HEK293 (cell line): ENCODE measurements around the gene ABCA7.
A peak's percentile ranks its signal among the peaks of the same experiment; 100 is the strongest.

ENCODE experiments used
- CTCF ChIA-PET: fragments of 350-600 bp; formaldehyde crosslinking; extraction: SDS; loops from one replicate; lab custom pipeline; 2021; ENCODE audit warnings: antibody characterized with exemption; lab: Yijun Ruan, JAX
- POLR2A ChIA-PET: fragments of 300-600 bp; formaldehyde crosslinking; extraction: SDS; loops from one replicate; lab custom pipeline; 2020; ENCODE audit warnings: antibody characterized with exemption, inconsistent platforms; lab: Yijun Ruan, JAX
- H3K27ac ChIP-seq: fragments of 200-500 bp; sonication (Bioruptor generic); 2 replicates; pipeline ENCODE4 v1.5.1; 2014; ENCODE audit warnings: low read depth, low read length, control low read depth, inconsistent platforms; ENCODE audit errors: extremely low read depth
- H3K36me3 ChIP-seq, 2 experiments: fragments of 200-500 bp in 1 of 2; sonication (Bioruptor generic) in 1 of 2; 1 replicate in 1 of 2; 2 replicates in 1 of 2; pipeline ENCODE4 v1.5.1; 2014 to 2017; ENCODE audit warnings: inconsistent platforms in 2 of 2, low read length in 2 of 2; ENCODE audit not compliant: control insufficient read depth in 2 of 2, insufficient read depth in 1 of 2
- H3K4me1 ChIP-seq: fragments of 200-500 bp; sonication (Bioruptor generic); 2 replicates; pipeline ENCODE4 v1.5.1; 2014; ENCODE audit warnings: mild to moderate bottlenecking, low read length, inconsistent platforms; ENCODE audit not compliant: control insufficient read depth, insufficient read depth
- H3K4me3 ChIP-seq: 2 replicates; pipeline ENCODE4 v1.5.1; 2011; ENCODE audit warnings: low read depth, mild to moderate bottlenecking, control low read depth, low read length, moderate library complexity
- H3K9me3 ChIP-seq: fragments of 200-500 bp; sonication (Bioruptor generic); 2 replicates; pipeline ENCODE4 v1.5.1; 2014; ENCODE audit warnings: low read depth, low read length, inconsistent platforms; ENCODE audit not compliant: control insufficient read depth, insufficient read depth
- BCL11B ChIP-seq: fragments of 450-650 bp; formaldehyde crosslinking; IDR thresholded peaks from 2 replicates; pipeline ENCODE4 v1.5.1; 2016; ENCODE audit warnings: low read depth, missing biosample characterization, missing genetic modification characterization
- FEZF1 ChIP-seq: fragments of 450-650 bp; formaldehyde crosslinking; IDR thresholded peaks from 2 replicates; pipeline ENCODE4 v1.5.1; 2016; ENCODE audit warnings: missing biosample characterization, missing genetic modification characterization
- HIC1 ChIP-seq: fragments of 450-650 bp; formaldehyde crosslinking; IDR thresholded peaks from 2 replicates; pipeline ENCODE4 v1.5.1; 2016; ENCODE audit warnings: missing biosample characterization, missing genetic modification characterization
- KLF8 ChIP-seq: fragments of 450-650 bp; formaldehyde crosslinking; IDR thresholded peaks from 2 replicates; pipeline ENCODE4 v1.5.1; 2016; ENCODE audit warnings: missing biosample characterization, missing genetic modification characterization
- MZF1 ChIP-seq: fragments of 450-650 bp; formaldehyde crosslinking; IDR thresholded peaks from 2 replicates; pipeline ENCODE4 v1.5.1; 2017; ENCODE audit warnings: missing biosample characterization, missing genetic modification characterization, borderline replicate concordance
- SP7 ChIP-seq: fragments of 450-650 bp; formaldehyde crosslinking; IDR thresholded peaks from 2 replicates; pipeline ENCODE4 v1.5.1; 2016; ENCODE audit warnings: missing biosample characterization, missing genetic modification characterization
- ZBTB21 ChIP-seq: fragments of 450-650 bp; formaldehyde crosslinking; IDR thresholded peaks from 2 replicates; pipeline ENCODE4 v1.5.1; 2017; ENCODE audit warnings: missing biosample characterization, missing genetic modification characterization
- ZEB2 ChIP-seq: fragments of 450-650 bp; formaldehyde crosslinking; IDR thresholded peaks from 2 replicates; pipeline ENCODE4 v1.5.1; 2016; ENCODE audit warnings: missing biosample characterization, missing genetic modification characterization
- ZIC2 ChIP-seq: fragments of 450-650 bp; formaldehyde crosslinking; IDR thresholded peaks from 2 replicates; pipeline ENCODE4 v1.5.1; 2016; ENCODE audit warnings: missing biosample characterization, missing genetic modification characterization
- ZNF10 ChIP-seq: fragments of 450-650 bp; formaldehyde crosslinking; IDR thresholded peaks from 2 replicates; pipeline ENCODE4 v1.5.1; 2017; ENCODE audit warnings: missing biosample characterization, missing genetic modification characterization
- ZNF112 ChIP-seq: fragments of 450-650 bp; formaldehyde crosslinking; IDR thresholded peaks from 2 replicates; pipeline ENCODE4 v1.5.0; 2017; ENCODE audit warnings: missing biosample characterization, missing genetic modification characterization
- ZNF155 ChIP-seq: fragments of 450-650 bp; formaldehyde crosslinking; IDR thresholded peaks from 2 replicates; pipeline ENCODE4 v1.5.1; 2016; ENCODE audit warnings: missing biosample characterization, missing genetic modification characterization
- ZNF24 ChIP-seq: fragments of 450-650 bp; formaldehyde crosslinking; IDR thresholded peaks from 2 replicates; pipeline ENCODE4 v1.5.1; 2016; ENCODE audit warnings: missing biosample characterization, missing genetic modification characterization
- ZNF274 ChIP-seq, 2 experiments: fragments of 200-500 bp in 1 of 2; fragments of 450-650 bp in 1 of 2; sonication (Bioruptor generic) in 1 of 2; formaldehyde crosslinking in 1 of 2; IDR thresholded peaks; 2 replicates each; pipeline versions ENCODE4 v1.5.1 to v1.6.1; 2014 to 2016; ENCODE audit warnings: borderline replicate concordance in 1 of 2, inconsistent platforms in 1 of 2, low read length in 1 of 2, missing biosample characterization in 1 of 2, missing genetic modification characterization in 1 of 2
- ZNF391 ChIP-seq: fragments of 450-650 bp; formaldehyde crosslinking; IDR thresholded peaks from 2 replicates; pipeline ENCODE4 v1.5.1; 2016; ENCODE audit warnings: low read depth, missing biosample characterization, missing genetic modification characterization, borderline replicate concordance
- ZNF394 ChIP-seq: fragments of 450-650 bp; formaldehyde crosslinking; IDR thresholded peaks from 2 replicates; pipeline ENCODE4 v1.5.1; 2016; ENCODE audit warnings: missing biosample characterization, missing genetic modification characterization, mild to moderate bottlenecking, moderate library complexity, borderline replicate concordance
- ZNF433 ChIP-seq: fragments of 450-650 bp; formaldehyde crosslinking; IDR thresholded peaks from 2 replicates; pipeline ENCODE4 v1.5.1; 2016; ENCODE audit warnings: missing biosample characterization, missing genetic modification characterization, low read depth
- ZNF571 ChIP-seq: fragments of 450-650 bp; formaldehyde crosslinking; IDR thresholded peaks from 2 replicates; pipeline ENCODE4 v1.5.0; 2017; ENCODE audit warnings: missing biosample characterization, missing genetic modification characterization
- ZNF596 ChIP-seq: fragments of 450-650 bp; IDR thresholded peaks from 2 replicates; pipeline ENCODE4 v1.5.0; 2018; ENCODE audit warnings: missing biosample characterization, mild to moderate bottlenecking, missing genetic modification characterization, moderate library complexity
- ZNF600 ChIP-seq: fragments of 450-650 bp; formaldehyde crosslinking; IDR thresholded peaks from 2 replicates; pipeline ENCODE4 v1.5.1; 2016; ENCODE audit warnings: missing biosample characterization, missing genetic modification characterization
- ZNF610 ChIP-seq: fragments of 450-650 bp; formaldehyde crosslinking; IDR thresholded peaks from 2 replicates; pipeline ENCODE4 v1.5.1; 2016; ENCODE audit warnings: missing biosample characterization, missing genetic modification characterization, borderline replicate concordance
- ZNF677 ChIP-seq: fragments of 450-650 bp; IDR thresholded peaks from 2 replicates; pipeline ENCODE4 v1.5.0; 2018; ENCODE audit warnings: missing biosample characterization, mild to moderate bottlenecking, missing genetic modification characterization, moderate library complexity
- ZNF768 ChIP-seq: fragments of 450-650 bp; formaldehyde crosslinking; IDR thresholded peaks from 2 replicates; pipeline ENCODE4 v1.5.1; 2018; ENCODE audit warnings: missing biosample characterization, mild to moderate bottlenecking, missing genetic modification characterization

Gene ABCA7

DNA sequence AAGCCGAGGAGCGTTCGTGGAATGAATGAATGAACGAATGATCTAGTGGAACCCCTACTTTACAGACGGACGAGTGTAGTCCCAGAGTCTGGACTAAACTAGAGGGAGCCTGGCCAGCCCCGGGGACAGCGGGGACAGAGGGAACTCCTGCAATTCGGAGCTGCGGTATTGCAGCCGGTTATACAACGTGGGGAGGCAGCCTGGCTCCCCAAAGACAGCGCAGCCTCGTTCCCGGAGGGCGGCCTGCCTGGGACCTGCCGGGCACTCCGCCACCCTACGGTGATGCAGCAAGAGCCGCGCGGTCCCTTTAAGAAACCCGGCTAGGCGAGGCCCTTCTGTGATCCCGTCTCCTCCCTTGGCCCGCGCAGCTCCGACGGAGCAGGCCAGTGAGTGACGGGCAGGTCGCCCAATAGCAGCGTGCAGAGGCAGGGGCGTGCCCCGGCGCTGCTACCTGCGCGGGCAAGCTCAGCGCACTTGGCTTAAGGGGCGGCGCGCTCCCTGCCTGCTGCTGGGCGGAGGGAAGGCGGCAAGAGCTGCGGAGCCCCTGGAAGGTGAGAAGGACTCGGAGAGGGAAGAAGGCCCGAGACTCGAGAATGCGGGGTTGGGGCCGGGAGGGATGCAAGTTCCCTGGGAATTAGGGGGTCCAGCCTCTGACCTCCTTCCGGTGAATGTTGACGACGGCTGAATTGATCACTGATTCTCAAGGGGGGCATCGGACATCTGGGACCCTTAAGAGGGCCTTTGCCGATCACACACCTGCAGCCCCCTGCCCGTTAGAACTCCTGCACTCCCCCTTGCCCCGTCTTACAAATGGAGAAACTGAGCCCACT lies at the start of gene ABCA7 (continued):
- TF ChIP-seq ZNF596 (no peak), ZNF768 (tag by site-specific recombination) (no peak)

DNA sequence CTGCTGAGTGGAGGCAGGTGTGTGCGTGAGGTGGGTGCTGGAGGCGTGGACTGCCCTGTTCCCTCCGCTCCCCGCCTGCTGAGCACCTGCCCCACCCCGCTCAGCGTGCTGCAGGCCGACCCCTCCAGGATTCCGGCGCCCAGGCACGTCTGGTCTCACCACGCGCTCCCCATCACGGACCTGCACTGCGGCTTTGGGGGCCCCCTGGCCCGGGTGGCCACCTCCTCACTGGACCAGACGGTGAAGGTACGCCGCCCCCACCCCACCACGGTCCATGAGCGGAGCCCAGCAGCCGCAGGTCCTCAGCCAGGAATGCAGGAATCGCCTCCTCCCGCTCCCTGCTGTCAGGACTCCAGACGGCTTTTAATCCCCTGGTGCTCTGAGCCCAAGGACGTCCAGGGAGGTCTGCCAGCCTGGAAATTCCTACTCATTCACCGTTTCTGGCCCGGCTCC lies 49.8 kb upstream of the ABCA7 start:
- CTCF ChIA-PET: interaction anchor here (1.0 kb wide), 1 partner anchor 254 kb away, joined by 3 read pairs; no protein-coding TSS in a partner anchor
- no peaks in the 10 kb centered on the region for H3K9me3 ChIP-seq
- peak; percentile 33; the same call in 1 of the 2 replicates for TF ChIP-seq KLF8 (tag by site-specific recombination)
- no peak for TF ChIP-seq ZNF571 (tag by site-specific recombination)
- peak; percentile 12; the same call in 1 of the 2 replicates for TF ChIP-seq ZNF10 (tag by site-specific recombination)
- TF ChIP-seq ZNF24 (tag by site-specific recombination): no peak
- no peak for TF ChIP-seq ZNF112 (tag by site-specific recombination)
- no peak for TF ChIP-seq SP7 (tag by site-specific recombination)
- TF ChIP-seq ZNF155 (tag by site-specific recombination): no peak
- no peak for TF ChIP-seq FEZF1 (tag by site-specific recombination)
- peak; percentile 60; the same call in 1 of the 2 replicates for TF ChIP-seq MZF1 (tag by site-specific recombination)
- TF ChIP-seq ZBTB21 (tag by site-specific recombination): no peak
- no peak for TF ChIP-seq ZNF391 (tag by site-specific recombination)
- TF ChIP-seq ZIC2 (tag by site-specific recombination): peak; percentile 28
- 0 out of 2 replicates have a peak, but pooled peaks have one; percentile 57 for TF ChIP-seq ZNF600 (tag by site-specific recombination)
- TF ChIP-seq, all 188 proteins: peak for 5
- H3K4me1 ChIP-seq: no peaks in the 10 kb centered on the region; the same call in 1 of the 2 replicates
- no peak overlapping the region for H3K4me3 ChIP-seq
- POLR2A ChIA-PET: no interaction called here
- H3K27ac ChIP-seq: no peak overlapping the region
- H3K36me3 ChIP-seq: peaks cover 9 to 81% of the 10 kb centered on the region in 2 experiments; a peak in 2 of 3 replicates

- POLR2A ChIA-PET: no interaction called here
- no peaks in the 10 kb centered on the region for H3K4me1 ChIP-seq
- H3K27ac ChIP-seq: no peak overlapping the region
- TF ChIP-seq ZNF433 (tag by site-specific recombination): no peak
- 0 out of 2 replicates have a peak, but pooled peaks have one; percentile 14 for TF ChIP-seq HIC1 (tag by site-specific recombination)
- TF ChIP-seq ZNF610 (tag by site-specific recombination): no peak
- TF ChIP-seq ZNF274 (IDR thresholded peaks at IDR 0.05; ENCODE audit: low read length): no peak
- TF ChIP-seq ZNF274 (tag by site-specific recombination; IDR thresholded peaks at IDR 0.05; ENCODE audit: borderline replicate concordance): no peak
- peak; percentile 26; the same call in 1 of the 2 replicates for TF ChIP-seq BCL11B (tag by site-specific recombination)
- no peak for TF ChIP-seq ZNF394 (tag by site-specific recombination)
- no peak for TF ChIP-seq ZEB2 (tag by site-specific recombination)
- no peak for TF ChIP-seq ZNF677 (tag by site-specific recombination)
- TF ChIP-seq, all 188 proteins: peak for 2
- peaks cover 9 to 77% of the 10 kb centered on the region in 2 experiments; a peak in 2 of 3 replicates for H3K36me3 ChIP-seq
- CTCF ChIA-PET: interaction anchor here (1.0 to 1.1 kb wide), 2 partner anchors 221 to 254 kb away, joined by 3 read pairs; no protein-coding TSS in a partner anchor
- H3K4me3 ChIP-seq: no peak overlapping the region
- no peaks in the 10 kb centered on the region for H3K9me3 ChIP-seq
These were observed 49.2 kb upstream of the ABCA7 start for GRCh38 chr19:990746-991145.
